A172 (cell line): ENCODE measurements around the gene SRA1. TPM values are rescaled to one million over a fixed set of nuclear protein-coding genes. Genes with fewer than 3 reads are reported as not detected.

Experiments
- DNase-seq: peaks from one replicate; pipeline ENCODE4 v3.0.0-alpha.2; 2015; ENCODE audit warnings: low spot score
- total RNA-seq: library from RNA; depleted of rRNA; stranded (reverse); fragments of >200 nt; shearing (Covaris generic); gene quantifications from 2 replicates; pipeline ENCODE4 v1.2.3, GENCODE V29; 2014

The SRA1 gene
- total RNA-seq, 1 experiment from 2014 or later, result 57.1 TPM

DNA sequence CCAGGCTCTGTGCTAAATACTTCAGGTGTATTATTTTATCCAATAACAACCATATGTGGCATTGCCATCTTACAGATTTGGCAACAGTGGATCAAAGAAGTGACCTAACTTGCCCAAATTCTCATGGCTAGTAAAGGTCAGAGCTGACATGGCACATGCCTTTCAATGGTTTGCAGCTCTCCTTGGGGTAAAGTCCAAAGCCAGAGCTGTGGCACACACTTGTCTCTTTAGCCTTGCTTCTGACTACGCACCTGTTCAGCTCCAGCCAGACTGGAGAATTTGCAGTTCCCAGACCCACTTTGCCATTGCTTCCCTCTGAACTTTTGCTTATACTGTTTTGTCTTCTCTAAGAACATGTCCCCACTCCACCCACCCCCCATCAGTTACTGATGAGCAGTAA lies 13.2 kb upstream of the SRA1 start:
- DNase-seq, result no peak

DNA sequence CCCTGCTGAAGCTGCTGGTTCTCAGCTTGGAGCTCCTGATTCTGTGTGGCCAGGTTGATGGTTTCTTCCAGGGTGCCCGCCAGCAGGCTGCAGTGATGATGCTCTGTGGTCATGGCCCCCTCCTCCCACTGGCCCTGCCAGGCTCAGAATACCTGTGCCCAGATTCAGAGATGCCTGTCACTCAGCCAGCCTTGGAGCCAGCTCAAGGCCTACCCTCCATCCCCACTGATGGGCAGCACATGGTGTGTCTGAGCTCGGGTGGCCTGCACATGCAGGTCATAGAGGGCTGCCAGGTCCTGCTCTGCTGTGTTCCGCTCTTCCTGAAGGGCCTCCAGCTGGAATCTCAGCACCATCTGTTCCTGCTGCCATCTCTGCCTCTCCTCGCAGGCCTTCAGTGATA lies 12.8 kb upstream of the SRA1 start:
- DNase-seq, result no peak

- DNase-seq, result no peak
Observed at GRCh38 chr5:140569197-140569596, 11.9 kb upstream of the SRA1 start.

DNA sequence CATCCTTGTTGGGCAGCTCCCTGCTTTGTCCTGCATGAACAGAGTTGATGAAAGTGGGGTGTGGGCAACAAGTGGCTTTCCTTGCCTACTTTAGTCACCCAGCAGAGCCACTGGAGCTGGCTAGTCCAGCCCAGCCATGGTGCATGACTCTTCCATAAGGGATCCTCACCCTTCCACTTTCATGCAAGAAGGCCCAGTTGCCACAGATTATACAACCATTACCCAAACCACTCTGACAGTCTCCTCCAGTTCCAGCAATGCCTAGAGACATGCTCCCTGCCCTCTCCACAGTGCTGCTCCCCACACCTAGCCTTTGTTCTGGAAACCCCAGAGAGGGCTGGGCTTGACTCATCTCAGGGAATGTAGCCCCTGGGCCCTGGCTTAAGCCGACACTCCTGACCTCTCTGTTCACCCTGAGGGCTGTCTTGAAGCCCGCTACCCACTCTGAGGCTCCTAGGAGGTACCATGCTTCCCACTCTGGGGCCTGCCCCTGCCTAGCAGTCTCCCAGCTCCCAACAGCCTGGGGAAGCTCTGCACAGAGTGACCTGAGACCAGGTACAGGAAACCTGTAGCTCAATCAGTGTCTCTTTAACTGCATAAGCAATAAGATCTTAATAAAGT lies 11.3 kb upstream of the SRA1 start:
- no peak for DNase-seq

- DNase-seq, result no peak
Observed at GRCh38 chr5:140567871-140568270, 10.6 kb upstream of the SRA1 start.

DNA sequence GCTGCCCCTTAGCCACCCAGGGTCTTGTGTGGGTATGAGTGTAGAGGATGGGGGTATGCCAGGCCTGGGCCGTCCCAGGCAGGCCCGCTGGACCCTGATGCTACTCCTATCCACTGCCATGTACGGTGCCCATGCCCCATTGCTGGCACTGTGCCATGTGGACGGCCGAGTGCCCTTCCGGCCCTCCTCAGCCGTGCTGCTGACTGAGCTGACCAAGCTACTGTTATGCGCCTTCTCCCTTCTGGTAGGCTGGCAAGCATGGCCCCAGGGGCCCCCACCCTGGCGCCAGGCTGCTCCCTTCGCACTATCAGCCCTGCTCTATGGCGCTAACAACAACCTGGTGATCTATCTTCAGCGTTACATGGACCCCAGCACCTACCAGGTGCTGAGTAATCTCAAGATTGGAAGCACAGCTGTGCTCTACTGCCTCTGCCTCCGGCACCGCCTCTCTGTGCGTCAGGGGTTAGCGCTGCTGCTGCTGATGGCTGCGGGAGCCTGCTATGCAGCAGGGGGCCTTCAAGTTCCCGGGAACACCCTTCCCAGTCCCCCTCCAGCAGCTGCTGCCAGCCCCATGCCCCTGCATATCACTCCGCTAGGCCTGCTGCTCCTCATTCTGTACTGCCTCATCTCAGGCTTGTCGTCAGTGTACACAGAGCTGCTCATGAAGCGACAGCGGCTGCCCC lies 10.0 kb upstream of the SRA1 start:
- DNase-seq, result no peak

GRCh38 chr5:140566665-140567064 lies 9.4 kb upstream of the SRA1 start:
- DNase-seq, result no peak

- no peak for DNase-seq
Observed at GRCh38 chr5:140565780-140566095, 8.5 kb upstream of the SRA1 start.

DNA sequence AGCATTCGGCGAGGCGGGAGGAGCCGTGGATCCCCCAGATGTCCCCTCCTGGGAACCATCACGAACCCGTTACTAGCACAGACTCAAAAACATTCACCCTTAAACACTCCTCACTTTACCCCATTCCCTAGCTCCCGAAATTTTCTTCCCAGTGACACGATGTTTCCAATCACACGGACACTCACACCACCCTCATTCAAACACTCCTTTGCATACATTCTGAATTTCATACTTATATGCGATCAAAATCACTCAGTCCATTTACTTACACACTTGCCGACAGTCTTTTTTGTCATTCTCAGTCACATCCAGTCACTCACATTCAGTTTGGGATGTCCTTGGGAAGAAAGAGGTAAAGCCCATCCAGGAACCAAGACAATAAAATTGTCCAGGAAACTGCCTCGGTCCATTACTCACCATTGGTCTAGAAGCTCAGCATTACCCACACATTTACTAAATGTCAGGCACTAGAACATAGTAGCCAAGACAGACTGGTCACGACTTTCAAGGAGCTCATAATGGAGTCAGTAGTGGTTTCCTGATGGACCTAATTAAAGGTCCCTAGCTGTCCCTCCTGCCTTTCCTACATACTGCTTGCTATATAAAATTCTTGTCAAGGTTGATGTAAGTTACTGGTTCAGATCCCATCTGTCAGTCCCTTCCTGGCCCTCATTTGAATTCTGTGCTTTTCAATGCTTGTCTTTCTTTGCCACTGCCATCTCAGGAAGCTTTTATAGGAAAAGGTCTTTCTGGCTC lies 7.9 kb upstream of the SRA1 start:
- peak; percentile 32 for DNase-seq

DNA sequence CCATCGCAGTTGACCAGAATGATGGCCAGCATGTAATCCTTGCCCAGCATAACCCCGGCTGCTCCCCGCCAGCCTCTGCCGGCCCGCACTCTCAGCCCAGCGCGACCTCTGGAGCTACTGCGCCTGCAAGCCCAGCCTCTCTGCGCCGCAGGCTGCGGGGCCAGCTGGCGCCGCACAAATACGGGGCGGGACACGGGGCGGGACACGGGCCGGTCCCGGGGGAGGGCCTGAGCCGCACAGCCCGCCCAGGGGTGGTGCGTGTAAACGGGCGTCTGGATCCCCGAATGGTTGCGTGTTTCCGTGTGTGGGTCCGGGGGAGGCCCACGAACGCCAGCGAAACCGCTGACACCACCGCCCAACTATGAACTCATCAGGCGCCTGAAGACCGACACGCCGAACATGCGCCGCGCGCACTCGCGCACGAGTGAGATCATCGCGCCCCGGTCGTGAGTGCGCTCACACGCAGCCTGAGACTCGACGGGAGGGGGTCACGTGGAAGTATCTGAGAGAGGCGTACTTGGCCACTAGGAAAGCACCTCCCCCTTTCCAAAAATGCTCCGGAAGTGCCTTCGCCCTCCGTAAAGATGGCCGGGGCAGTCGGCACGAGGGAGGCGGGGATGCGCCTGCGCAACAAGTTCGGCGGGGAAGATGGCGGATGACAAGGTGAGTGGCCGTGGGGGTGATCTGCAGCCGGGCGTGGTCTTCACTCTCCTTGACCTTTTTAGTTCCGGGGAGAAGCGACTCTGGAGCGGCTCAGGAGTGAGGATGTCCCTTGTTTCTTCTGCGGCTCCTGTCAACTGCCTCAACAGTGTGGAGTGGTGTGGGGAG lies 7.1 kb upstream of the SRA1 start, which contains the start of the genes APBB3 and SLC35A4:
Gene APBB3 (minus strand): TSS at position 403 of the 828 bp plus-strand sequence. CDS start 353 bp downstream, at position 50.
Gene SLC35A4 (plus strand): TSS at position 633 of the 828 bp plus-strand sequence. CDS start 2,342 bp downstream, outside the sequence.
- peak; percentile 98 for DNase-seq

GRCh38 chr5:140563596-140563995 lies 6.3 kb upstream of the SRA1 start:
- no peak for DNase-seq

DNA sequence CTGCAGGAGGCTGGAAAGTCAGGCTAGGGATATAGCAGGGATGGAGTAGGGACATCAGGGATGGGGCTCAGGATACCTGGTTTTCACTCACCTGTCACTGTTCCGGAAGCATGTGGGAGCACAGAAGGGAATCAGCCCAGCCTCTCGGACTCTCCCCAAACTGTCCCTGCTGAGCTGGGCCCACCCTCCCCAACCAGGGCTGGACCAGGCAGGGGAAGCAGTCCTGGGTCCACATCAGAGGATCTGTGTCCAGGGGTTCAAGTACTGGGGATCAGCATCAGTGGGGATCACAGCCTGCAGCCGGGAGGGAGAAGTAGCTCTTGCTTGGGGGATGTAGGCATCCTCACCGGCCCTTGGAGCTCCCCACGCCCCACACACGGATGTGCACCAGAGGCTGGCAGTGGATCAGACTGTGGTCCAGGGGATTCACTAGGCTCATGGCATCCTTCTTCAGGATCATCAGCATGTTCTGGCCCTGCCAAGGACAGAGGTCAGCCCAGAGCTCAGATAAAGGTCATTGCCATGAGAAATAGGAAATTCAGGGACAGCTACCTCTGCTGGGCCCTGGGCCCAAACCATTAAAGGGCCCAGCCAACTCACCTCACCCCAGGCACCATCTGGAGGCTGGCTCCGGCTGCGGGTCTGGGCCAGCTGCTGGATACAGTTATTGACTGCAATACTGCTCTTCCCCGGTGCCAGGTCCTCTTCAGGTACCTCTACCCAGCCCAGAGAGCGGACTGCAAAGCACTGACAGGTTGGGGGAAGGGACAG lies 4.7 kb upstream of the SRA1 start:
- no peak for DNase-seq

GRCh38 chr5:140560227-140560626 lies 3.0 kb upstream of the SRA1 start:
- DNase-seq, result no peak

DNA sequence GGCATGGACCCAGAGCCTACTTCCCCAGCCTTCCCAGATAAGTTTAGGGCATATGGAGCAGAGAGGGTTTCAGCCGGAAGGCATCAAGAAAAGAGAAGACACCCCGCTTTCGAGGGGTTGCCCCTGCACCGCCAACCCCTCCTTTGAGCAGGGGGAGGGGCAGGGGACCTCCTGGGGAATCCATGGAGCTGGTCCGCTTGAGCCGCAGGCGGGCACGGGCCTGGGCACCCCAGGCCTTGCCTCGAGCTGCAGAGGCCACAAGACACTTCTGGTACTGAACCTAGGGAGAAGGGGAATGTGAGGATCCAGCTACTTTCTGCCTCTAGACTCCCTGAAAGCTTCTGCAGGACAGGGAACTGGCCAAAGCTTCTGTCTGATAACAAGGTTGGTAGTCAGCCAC lies 1.3 kb upstream of the SRA1 start:
- DNase-seq, result no peak

DNA sequence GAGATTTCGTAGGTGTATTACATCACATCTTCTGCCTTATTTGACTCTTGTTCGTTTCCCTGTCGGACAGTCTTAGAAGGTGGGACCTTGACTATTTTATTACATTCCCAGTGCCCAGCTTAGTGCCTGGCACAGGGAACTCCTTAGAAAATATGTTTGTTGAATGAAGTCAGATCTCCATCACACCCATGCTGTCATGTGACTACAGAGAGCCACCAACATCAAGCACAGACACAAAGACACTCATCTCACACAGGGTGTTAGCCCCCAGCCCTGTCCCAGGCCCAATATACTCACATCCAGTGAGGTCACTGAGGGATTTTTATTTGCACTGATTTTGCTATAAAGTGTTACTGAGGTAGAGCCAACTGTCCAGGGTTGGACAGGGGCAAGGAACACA lies 692 bp upstream of the SRA1 start:
- no peak for DNase-seq

GRCh38 chr5:140556438-140556837 lies 835 bp downstream of the SRA1 start:
- no peak for DNase-seq

GRCh38 chr5:140555747-140556312 lies 1.4 kb downstream of the SRA1 start:
- DNase-seq, result no peak

DNA sequence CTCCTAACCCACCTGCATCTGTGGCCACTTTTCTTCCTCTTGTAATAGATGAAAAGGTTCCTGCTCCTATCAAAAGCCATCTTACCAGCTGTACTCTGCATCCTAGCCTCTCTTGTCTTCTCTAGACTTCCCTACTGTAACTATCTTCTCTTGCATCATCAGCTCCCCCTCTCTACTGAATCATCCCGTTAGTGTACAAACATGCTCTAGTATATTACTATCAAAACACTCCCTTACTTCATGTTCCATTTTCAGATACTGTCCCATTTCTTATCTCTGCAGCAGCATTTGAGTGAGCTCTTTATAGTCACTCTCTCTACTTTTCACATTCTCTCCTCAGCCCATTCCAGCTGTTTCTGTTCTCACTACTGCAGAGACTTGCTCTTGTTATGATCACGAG lies 2.8 kb downstream of the SRA1 start:
- DNase-seq, result no peak

DNA sequence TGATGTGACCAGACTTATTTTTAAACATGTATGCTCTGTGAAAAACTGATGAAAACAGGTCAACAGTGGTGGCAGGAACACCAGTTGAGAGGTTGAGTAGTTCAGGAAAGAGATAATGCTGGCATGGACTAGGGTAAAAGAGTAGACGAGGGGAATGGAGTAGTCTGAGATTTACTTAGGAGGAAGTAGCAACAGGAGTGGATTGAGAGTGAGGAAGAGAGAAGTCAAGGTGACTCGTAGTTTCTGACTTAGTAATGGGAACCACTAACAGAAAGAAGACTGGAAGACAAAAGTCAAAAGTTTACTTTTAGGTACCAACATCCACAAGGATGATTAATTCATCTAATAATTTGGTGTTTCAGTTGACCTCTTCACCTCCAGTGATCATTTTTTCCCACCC lies 3.6 kb downstream of the SRA1 start:
- DNase-seq, result no peak

- DNase-seq, result no peak
Observed at GRCh38 chr5:140551872-140552271, 5.4 kb downstream of the SRA1 start.
